Erythroblast (primary cell): ENCODE results near the gene ZCWPW1.
A peak's percentile ranks its signal among the peaks of the same experiment; 100 is the strongest.
"Not testable (repeated sequence)": the region's sequence is repeated elsewhere in the genome, so short reads cannot be mapped to it uniquely, and the experiment has no call there.

Source experiments
- DNase-seq, 2 experiments: peaks; one replicate each; lab custom pipeline; 2025; lab: John Stamatoyannopoulos, UW
- GATA1 ChIP-seq: IDR thresholded peaks from 2 replicates; pipeline ENCODE4 v1.6.1; 2011; ENCODE audit warnings: low read depth, mild to moderate bottlenecking, control low read depth, low read length, moderate library complexity
- POLR2A ChIP-seq: IDR thresholded peaks from 2 replicates; pipeline ENCODE4 v1.6.1; 2011; ENCODE audit warnings: mild to moderate bottlenecking, low read length

The ZCWPW1 gene

GRCh38 chr7:100373261-100373831, 55.2 kb downstream of the ZCWPW1 start, which contains the start of gene PILRA:
Gene PILRA (plus strand): TSS chr7:100373487. CDS start chr7:100373657, 170 bp downstream.
- TF ChIP-seq POLR2A (no peak), GATA1 (no peak)
- DNase-seq = no peak

- no peak for DNase-seq
- TF ChIP-seq GATA1 (no peak), POLR2A (no peak)
Observed at GRCh38 chr7:100372694-100373093, 55.8 kb downstream of the ZCWPW1 start.

GRCh38 chr7:100372256-100372655, 56.2 kb downstream of the ZCWPW1 start:
- DNase-seq = no peak
- TF ChIP-seq POLR2A (no peak), GATA1 (no peak)

- TF ChIP-seq POLR2A (no peak), GATA1 (no peak)
- DNase-seq = no peak
Observed at GRCh38 chr7:100371561-100372171, 56.8 kb downstream of the ZCWPW1 start.

GRCh38 chr7:100370746-100371145, 57.8 kb downstream of the ZCWPW1 start:
- TF ChIP-seq POLR2A (no peak), GATA1 (no peak)
- no peak for DNase-seq

GRCh38 chr7:100370303-100370702, 58.2 kb downstream of the ZCWPW1 start:
- no peak for DNase-seq
- no peak for TF ChIP-seq POLR2A

GRCh38 chr7:100369105-100369504, 59.4 kb downstream of the ZCWPW1 start:
- peak; percentile 14 to 19 for DNase-seq
- no peak for TF ChIP-seq GATA1
- peak; percentile 44 for TF ChIP-seq POLR2A

- no peak for DNase-seq
- TF ChIP-seq POLR2A (no peak), GATA1 (no peak)
Observed at GRCh38 chr7:100367676-100368613, 60.6 kb downstream of the ZCWPW1 start.

- no peak for DNase-seq
- no peak for TF ChIP-seq GATA1
- TF ChIP-seq POLR2A = no peak
Observed at GRCh38 chr7:100367251-100367620, 61.3 kb downstream of the ZCWPW1 start.

GRCh38 chr7:100366411-100367250, 61.9 kb downstream of the ZCWPW1 start:
- no peak for DNase-seq
- TF ChIP-seq POLR2A (peak; percentile 30), GATA1 (no peak)

- DNase-seq = not testable (repeated sequence)
Observed at GRCh38 chr7:100365998-100366367, 62.5 kb downstream of the ZCWPW1 start.

- DNase-seq = no peak
- no peak for TF ChIP-seq GATA1
- no peak for TF ChIP-seq POLR2A
Observed at GRCh38 chr7:100364480-100364879, 64.0 kb downstream of the ZCWPW1 start.

GRCh38 chr7:100363797-100364196, 64.7 kb downstream of the ZCWPW1 start:
- not testable (repeated sequence) for DNase-seq
